ENCODE measurements around the gene FAM204A. TPM values are rescaled to one million over a fixed set of nuclear protein-coding genes. Genes with fewer than 3 reads are reported as not detected.
A peak's percentile ranks its signal among the peaks of the same experiment; 100 is the strongest.

The FAM204A gene
- total RNA-seq, 3 donors from 2014 or later (not counting 1 experiment from before 2014, with no cell fraction given), result 69.2 to 73.2 (median 72.7) TPM

- ATAC-seq, result no peak
- H3K4me1 Mint-ChIP-seq, result peaks cover 35 to 37% of the 10 kb centered on the region in 2 donors
- Histone ChIP-seq H3K36me3 (ENCODE audit: control insufficient read depth, insufficient read depth, low read length) (peaks cover 1% of the 10 kb centered on the region), H3K27ac (ENCODE audit: low read length) (no peak overlapping the region), H3K27me3 (ENCODE audit: control insufficient read depth, insufficient read depth, low read length) (peaks cover 6% of the 10 kb centered on the region), H3K4me3 (ENCODE audit: low read length) (no peak overlapping the region), H3K4me1 (ENCODE audit: control insufficient read depth, insufficient read depth, low read length) (peaks cover 12% of the 10 kb centered on the region), H3K9me3 (ENCODE audit: control insufficient read depth, insufficient read depth, low read length) (no peaks in the 10 kb centered on the region)
- TF ChIP-seq CTCF (IDR thresholded peaks at IDR 0.05), result no peak
- WGBS (ENCODE audit: insufficient coverage), result 98% methylated on average over 5 of the region's 5 CpGs
- H3K27ac Mint-ChIP-seq, result peak overlapping the region; percentile 87 to 91
- intact Hi-C loops (cut with micrococcal nuclease), result no loop called here
- peaks cover 9 to 16% of the 10 kb centered on the region in 2 donors for H3K27me3 Mint-ChIP-seq (ENCODE audit: low read depth in 2 of 2)
- H3K9me3 Mint-ChIP-seq, result no peaks in the 10 kb centered on the region
- DNase-seq, result peak in 1 of 2 donors; percentile 4
- H3K4me3 Mint-ChIP-seq, result peak overlapping the region; percentile 89
- H3K36me3 Mint-ChIP-seq, result no peaks in the 10 kb centered on the region
Observed at GRCh38 chr10:118343115-118343514, 991 bp upstream of the FAM204A start.

GRCh38 chr10:118342638-118343020 is 505 bp upstream of the FAM204A start:
- Mint-ChIP-seq H3K9me3 (no peaks in the 10 kb centered on the region), H3K36me3 (no peaks in the 10 kb centered on the region), H3K27me3 (ENCODE audit: low read depth in 2 of 2) (peaks cover 9 to 16% of the 10 kb centered on the region in 2 donors), H3K4me3 (peak overlapping the region; percentile 89), H3K27ac (peak overlapping the region; percentile 87 to 91), H3K4me1 (peaks cover 40% of the 10 kb centered on the region in 2 donors)
- Histone ChIP-seq H3K27me3 (ENCODE audit: control insufficient read depth, insufficient read depth, low read length) (peaks cover 5% of the 10 kb centered on the region), H3K27ac (ENCODE audit: low read length) (peak overlapping the region; percentile 72), H3K4me3 (ENCODE audit: low read length) (peak overlapping the region; percentile 88), H3K36me3 (ENCODE audit: control insufficient read depth, insufficient read depth, low read length) (peaks cover 1% of the 10 kb centered on the region), H3K4me1 (ENCODE audit: control insufficient read depth, insufficient read depth, low read length) (peaks cover 12% of the 10 kb centered on the region), H3K9me3 (ENCODE audit: control insufficient read depth, insufficient read depth, low read length) (no peaks in the 10 kb centered on the region)
- DNase-seq, result no peak
- no peak for TF ChIP-seq CTCF (IDR thresholded peaks at IDR 0.05)
- 50% methylated on average over 7 of the region's 7 CpGs for WGBS (ENCODE audit: insufficient coverage)
- intact Hi-C loops (cut with micrococcal nuclease), result no loop called here
- no peak for ATAC-seq

- H3K36me3 Mint-ChIP-seq, result no peaks in the 10 kb centered on the region
- no peaks in the 10 kb centered on the region for H3K9me3 ChIP-seq (ENCODE audit: control insufficient read depth, insufficient read depth, low read length)
- 97% methylated on average over 2 of the region's 2 CpGs for WGBS (ENCODE audit: insufficient coverage)
- H3K27me3 ChIP-seq (ENCODE audit: control insufficient read depth, insufficient read depth, low read length), result no peaks in the 10 kb centered on the region
- peak overlapping the region; percentile 87 to 91 for H3K27ac Mint-ChIP-seq
- H3K4me1 ChIP-seq (ENCODE audit: control insufficient read depth, insufficient read depth, low read length), result peaks cover 12% of the 10 kb centered on the region
- H3K4me3 ChIP-seq (ENCODE audit: low read length), result no peak overlapping the region
- peaks cover 43 to 45% of the 10 kb centered on the region in 2 donors for H3K4me1 Mint-ChIP-seq
- no peak overlapping the region for H3K27ac ChIP-seq (ENCODE audit: low read length)
- H3K4me3 Mint-ChIP-seq, result peak overlapping the region; percentile 65
- DNase-seq (no peak), ATAC-seq (no peak)
- peaks cover 0 to 3% of the 10 kb centered on the region in 2 donors for H3K27me3 Mint-ChIP-seq (ENCODE audit: low read depth in 2 of 2)
- TF ChIP-seq CTCF (IDR thresholded peaks at IDR 0.05), result no peak
- no peaks in the 10 kb centered on the region for H3K9me3 Mint-ChIP-seq
- intact Hi-C loops (cut with micrococcal nuclease), result no loop called here
- H3K36me3 ChIP-seq (ENCODE audit: control insufficient read depth, insufficient read depth, low read length), result peaks cover 9% of the 10 kb centered on the region
Observed at GRCh38 chr10:118340486-118340885, 1.6 kb downstream of the FAM204A start.

- Mint-ChIP-seq H3K27me3 (ENCODE audit: low read depth in 2 of 2) (peaks cover 0 to 1% of the 10 kb centered on the region in 2 donors), H3K27ac (peak overlapping the region; percentile 87 to 91), H3K9me3 (no peaks in the 10 kb centered on the region), H3K4me3 (no peak overlapping the region), H3K36me3 (peaks cover 5% of the 10 kb centered on the region), H3K4me1 (peaks cover 45 to 48% of the 10 kb centered on the region in 2 donors)
- intact Hi-C loops (cut with micrococcal nuclease), result no loop called here
- Histone ChIP-seq H3K36me3 (ENCODE audit: control insufficient read depth, insufficient read depth, low read length) (peaks cover 23% of the 10 kb centered on the region), H3K9me3 (ENCODE audit: control insufficient read depth, insufficient read depth, low read length) (no peaks in the 10 kb centered on the region), H3K27ac (ENCODE audit: low read length) (no peak overlapping the region), H3K27me3 (ENCODE audit: control insufficient read depth, insufficient read depth, low read length) (no peaks in the 10 kb centered on the region), H3K4me1 (ENCODE audit: control insufficient read depth, insufficient read depth, low read length) (peaks cover 12% of the 10 kb centered on the region), H3K4me3 (ENCODE audit: low read length) (no peak overlapping the region)
- no peak for TF ChIP-seq CTCF (IDR thresholded peaks at IDR 0.05)
- ATAC-seq (no peak), DNase-seq (no peak)
- WGBS (ENCODE audit: insufficient coverage), result 93% methylated on average over 3 of the region's 3 CpGs
Observed at GRCh38 chr10:118339111-118339510, 3.0 kb downstream of the FAM204A start.
